Suprapubic skin (tissue), 3 donors: ENCODE measurements around the gene PSTPIP2.

ENCODE experiments used
- EP300 ChIP-seq: sonication (generic); formaldehyde crosslinking; IDR thresholded peaks from one replicate; pipeline ENCODE4 v1.6.1; 2017; ENCODE audit warnings: antibody characterized with exemption
- POLR2A ChIP-seq, 2 donors: fragments of 450-650 bp; IDR thresholded peaks; one replicate each; pipeline ENCODE4 v1.6.1; 2017; ENCODE audit warnings: antibody characterized with exemption in 2 of 2, mild to moderate bottlenecking in 2 of 2, moderate library complexity in 2 of 2
- TF ChIP-seq, protein P1 (sequence below), 2 donors: fragments of 200-600 bp in 1 of 2; fragments of 450-650 bp in 1 of 2; sonication (generic) in 1 of 2; IDR thresholded peaks; one replicate each; pipeline ENCODE4 v1.5.1; 2016 to 2019; ENCODE audit warnings: antibody characterized with exemption in 2 of 2, mild to moderate bottlenecking in 1 of 2, moderate library complexity in 1 of 2

DNA sequence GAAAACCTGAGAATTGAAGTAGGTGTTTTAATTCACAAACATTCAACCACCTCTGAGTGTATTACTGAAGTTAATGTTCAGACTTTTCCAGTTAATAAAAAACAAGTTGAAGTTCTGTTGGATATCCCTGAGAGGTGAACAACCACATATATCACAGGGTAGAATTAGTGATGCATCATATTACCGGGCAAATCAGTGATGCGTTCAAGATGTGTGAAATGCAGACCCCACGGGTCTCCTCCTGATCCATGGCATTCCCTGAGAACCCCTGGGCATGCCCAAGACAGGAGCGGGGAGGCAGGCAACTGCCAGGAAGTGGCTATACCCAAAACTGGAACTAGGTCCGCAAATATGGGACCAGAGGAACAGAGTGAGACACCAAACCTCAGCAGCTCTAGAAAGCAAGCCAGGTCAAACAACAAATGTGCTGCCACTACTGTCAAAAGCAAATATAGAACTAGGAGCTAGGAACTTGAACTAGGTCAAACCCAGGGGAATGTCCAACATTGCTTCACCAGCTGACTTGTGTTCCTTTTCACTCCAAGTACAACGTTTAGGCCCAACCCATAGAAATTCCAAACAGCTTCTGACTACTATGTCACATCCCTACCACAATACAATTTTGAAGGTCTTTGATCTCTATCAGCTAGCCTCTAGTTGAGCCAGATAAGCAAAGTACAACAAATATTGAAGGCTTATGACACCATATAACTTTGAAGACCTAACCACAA lies 20.2 kb downstream of the PSTPIP2 start:
- TF ChIP-seq, protein P1, sequence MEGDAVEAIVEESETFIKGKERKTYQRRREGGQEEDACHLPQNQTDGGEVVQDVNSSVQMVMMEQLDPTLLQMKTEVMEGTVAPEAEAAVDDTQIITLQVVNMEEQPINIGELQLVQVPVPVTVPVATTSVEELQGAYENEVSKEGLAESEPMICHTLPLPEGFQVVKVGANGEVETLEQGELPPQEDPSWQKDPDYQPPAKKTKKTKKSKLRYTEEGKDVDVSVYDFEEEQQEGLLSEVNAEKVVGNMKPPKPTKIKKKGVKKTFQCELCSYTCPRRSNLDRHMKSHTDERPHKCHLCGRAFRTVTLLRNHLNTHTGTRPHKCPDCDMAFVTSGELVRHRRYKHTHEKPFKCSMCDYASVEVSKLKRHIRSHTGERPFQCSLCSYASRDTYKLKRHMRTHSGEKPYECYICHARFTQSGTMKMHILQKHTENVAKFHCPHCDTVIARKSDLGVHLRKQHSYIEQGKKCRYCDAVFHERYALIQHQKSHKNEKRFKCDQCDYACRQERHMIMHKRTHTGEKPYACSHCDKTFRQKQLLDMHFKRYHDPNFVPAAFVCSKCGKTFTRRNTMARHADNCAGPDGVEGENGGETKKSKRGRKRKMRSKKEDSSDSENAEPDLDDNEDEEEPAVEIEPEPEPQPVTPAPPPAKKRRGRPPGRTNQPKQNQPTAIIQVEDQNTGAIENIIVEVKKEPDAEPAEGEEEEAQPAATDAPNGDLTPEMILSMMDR (IDR thresholded peaks at IDR 0.05) = no peak
- TF ChIP-seq POLR2A (IDR thresholded peaks at IDR 0.05) (no peak), EP300 (no peak)
